ENCODE results near the gene HSD11B1.

GRCh38 chr1:209721323-209721722, 16.7 kb downstream of the HSD11B1 start:
- TF ChIP-seq CTCF (IDR thresholded peaks at IDR 0.05) (no peak), FOXJ3 (CRISPR knock-in tag; IDR thresholded peaks at IDR 0.05; ENCODE audit: borderline replicate concordance) (no peak), NFE2L1 (CRISPR knock-in tag; IDR thresholded peaks at IDR 0.05) (no peak), ZBTB21 (CRISPR knock-in tag; IDR thresholded peaks at IDR 0.05; ENCODE audit: borderline replicate concordance) (no peak), TEAD4 (CRISPR knock-in tag; IDR thresholded peaks at IDR 0.05) (no peak), MAX (CRISPR knock-in tag; IDR thresholded peaks at IDR 0.05) (no peak), MXD4 (CRISPR knock-in tag; IDR thresholded peaks at IDR 0.05; ENCODE audit: borderline replicate concordance) (no peak), ATF3 (CRISPR knock-in tag; conservative IDR thresholded peaks at IDR 0.05) (no peak), ATF2 (CRISPR knock-in tag; IDR thresholded peaks at IDR 0.05; ENCODE audit: borderline replicate concordance, low read depth) (no peak), NR1H2 (CRISPR knock-in tag; IDR thresholded peaks at IDR 0.05) (no peak), CREM (CRISPR knock-in tag; IDR thresholded peaks at IDR 0.05) (no peak), USF2 (CRISPR knock-in tag; IDR thresholded peaks at IDR 0.05) (no peak)
